ENCODE measurements around the gene HLCS.
"Not testable (repeated sequence)": the region's sequence is repeated elsewhere in the genome, so short reads cannot be mapped to it uniquely, and the experiment has no call there.

The HLCS gene

GRCh38 chr21:36999131-36999898 is 32.8 kb upstream of the HLCS start:
- H3K4me1 ChIP-seq (ENCODE audit: control insufficient read depth, insufficient read depth, low read length), result no peaks in the 10 kb centered on the region
- DNase-seq (ENCODE audit: low read depth, low spot score), result no peak
- H3K4me3 ChIP-seq (ENCODE audit: low read length), result no peak overlapping the region
- no peak overlapping the region for H3K27ac ChIP-seq (ENCODE audit: low read length)
- WGBS (ENCODE audit: insufficient coverage, insufficient read length), result no CpG with 5 or more reads among the region's 11 CpGs
- no peaks in the 10 kb centered on the region for H3K9me3 ChIP-seq (ENCODE audit: control insufficient read depth, insufficient read depth, low read length)
- no peaks in the 10 kb centered on the region for H3K36me3 ChIP-seq (ENCODE audit: control insufficient read depth, insufficient read depth, low read length)
- H3K27me3 ChIP-seq (ENCODE audit: control insufficient read depth, insufficient read depth, low read length), result no peaks in the 10 kb centered on the region

- not testable (repeated sequence) for H3K9me3 ChIP-seq (ENCODE audit: control insufficient read depth, insufficient read depth, low read length); H3K4me3 ChIP-seq (ENCODE audit: low read length); H3K36me3 ChIP-seq (ENCODE audit: control insufficient read depth, insufficient read depth, low read length); H3K27ac ChIP-seq (ENCODE audit: low read length); DNase-seq (ENCODE audit: low read depth, low spot score); H3K4me1 ChIP-seq (ENCODE audit: control insufficient read depth, insufficient read depth, low read length); H3K27me3 ChIP-seq (ENCODE audit: control insufficient read depth, insufficient read depth, low read length)
- WGBS (ENCODE audit: insufficient coverage, insufficient read length), result no CpG with 5 or more reads among the region's 12 CpGs
Observed at GRCh38 chr21:36995285-36995684, 28.8 kb upstream of the HLCS start.

GRCh38 chr21:36994501-36995158 is 28.2 kb upstream of the HLCS start:
- no peaks in the 10 kb centered on the region; the same call in none of the 2 replicates for H3K4me1 ChIP-seq (ENCODE audit: control insufficient read depth, insufficient read depth, low read length)
- H3K27ac ChIP-seq (ENCODE audit: low read length), result no peak overlapping the region
- no peak overlapping the region for H3K4me3 ChIP-seq (ENCODE audit: low read length)
- no CpG with 5 or more reads among the region's 38 CpGs for WGBS (ENCODE audit: insufficient coverage, insufficient read length)
- H3K9me3 ChIP-seq (ENCODE audit: control insufficient read depth, insufficient read depth, low read length), result no peaks in the 10 kb centered on the region
- H3K36me3 ChIP-seq (ENCODE audit: control insufficient read depth, insufficient read depth, low read length), result no peaks in the 10 kb centered on the region
- no peak for DNase-seq (ENCODE audit: low read depth, low spot score)
- H3K27me3 ChIP-seq (ENCODE audit: control insufficient read depth, insufficient read depth, low read length), result no peaks in the 10 kb centered on the region

GRCh38 chr21:36992671-36993070 is 26.2 kb upstream of the HLCS start:
- Histone ChIP-seq H3K27me3 (ENCODE audit: control insufficient read depth, insufficient read depth, low read length) (no peaks in the 10 kb centered on the region), H3K36me3 (ENCODE audit: control insufficient read depth, insufficient read depth, low read length) (no peaks in the 10 kb centered on the region)
- no CpG with 5 or more reads among the region's 7 CpGs for WGBS (ENCODE audit: insufficient coverage, insufficient read length)

GRCh38 chr21:36990508-36991205 is 24.2 kb upstream of the HLCS start:
- no CpG with 5 or more reads among the region's 21 CpGs for WGBS (ENCODE audit: insufficient coverage, insufficient read length)
- Histone ChIP-seq H3K36me3 (ENCODE audit: control insufficient read depth, insufficient read depth, low read length) (no peaks in the 10 kb centered on the region), H3K9me3 (ENCODE audit: control insufficient read depth, insufficient read depth, low read length) (no peaks in the 10 kb centered on the region), H3K4me1 (ENCODE audit: control insufficient read depth, insufficient read depth, low read length) (no peaks in the 10 kb centered on the region; the same call in none of the 2 replicates), H3K27me3 (ENCODE audit: control insufficient read depth, insufficient read depth, low read length) (no peaks in the 10 kb centered on the region), H3K4me3 (ENCODE audit: low read length) (peak overlapping the region; percentile 50; the same call in 1 of the 2 replicates), H3K27ac (ENCODE audit: low read length) (no peak overlapping the region)
- no peak for DNase-seq (ENCODE audit: low read depth, low spot score)

More at GRCh38 chr21:36992671-36993070, 26.2 kb upstream of the HLCS start:
- DNase-seq (ENCODE audit: low read depth, low spot score), result no peak
- no peaks in the 10 kb centered on the region for H3K9me3 ChIP-seq (ENCODE audit: control insufficient read depth, insufficient read depth, low read length)
- no peak overlapping the region for H3K4me3 ChIP-seq (ENCODE audit: low read length)
- H3K4me1 ChIP-seq (ENCODE audit: control insufficient read depth, insufficient read depth, low read length), result no peaks in the 10 kb centered on the region; the same call in none of the 2 replicates
- no peak overlapping the region for H3K27ac ChIP-seq (ENCODE audit: low read length)

- DNase-seq (ENCODE audit: low read depth, low spot score), result no peak
- H3K36me3 ChIP-seq (ENCODE audit: control insufficient read depth, insufficient read depth, low read length), result no peaks in the 10 kb centered on the region
- no CpG with 5 or more reads among the region's 97 CpGs for WGBS (ENCODE audit: insufficient coverage, insufficient read length)
- no peaks in the 10 kb centered on the region for H3K27me3 ChIP-seq (ENCODE audit: control insufficient read depth, insufficient read depth, low read length)
- H3K27ac ChIP-seq (ENCODE audit: low read length), result no peak overlapping the region
- no peaks in the 10 kb centered on the region for H3K9me3 ChIP-seq (ENCODE audit: control insufficient read depth, insufficient read depth, low read length)
- peak overlapping the region; percentile 50; the same call in 1 of the 2 replicates for H3K4me3 ChIP-seq (ENCODE audit: low read length)
- H3K4me1 ChIP-seq (ENCODE audit: control insufficient read depth, insufficient read depth, low read length), result no peaks in the 10 kb centered on the region; the same call in none of the 2 replicates
Observed at GRCh38 chr21:36989699-36990507, 23.4 kb upstream of the HLCS start.

- no CpG with 5 or more reads among the region's 22 CpGs for WGBS (ENCODE audit: insufficient coverage, insufficient read length)
- H3K36me3 ChIP-seq (ENCODE audit: control insufficient read depth, insufficient read depth, low read length); H3K9me3 ChIP-seq (ENCODE audit: control insufficient read depth, insufficient read depth, low read length); DNase-seq (ENCODE audit: low read depth, low spot score); H3K27me3 ChIP-seq (ENCODE audit: control insufficient read depth, insufficient read depth, low read length); H3K27ac ChIP-seq (ENCODE audit: low read length); H3K4me1 ChIP-seq (ENCODE audit: control insufficient read depth, insufficient read depth, low read length): not testable (repeated sequence)
- H3K4me3 ChIP-seq (ENCODE audit: low read length), result peak overlapping the region; percentile 50; the same call in 1 of the 2 replicates
Observed at GRCh38 chr21:36989199-36989698, 22.8 kb upstream of the HLCS start.

- Histone ChIP-seq H3K9me3 (ENCODE audit: control insufficient read depth, insufficient read depth, low read length) (no peaks in the 10 kb centered on the region), H3K4me3 (ENCODE audit: low read length) (no peak overlapping the region), H3K4me1 (ENCODE audit: control insufficient read depth, insufficient read depth, low read length) (no peaks in the 10 kb centered on the region; the same call in none of the 2 replicates), H3K27ac (ENCODE audit: low read length) (no peak overlapping the region), H3K36me3 (ENCODE audit: control insufficient read depth, insufficient read depth, low read length) (no peaks in the 10 kb centered on the region), H3K27me3 (ENCODE audit: control insufficient read depth, insufficient read depth, low read length) (no peaks in the 10 kb centered on the region)
- no peak for DNase-seq (ENCODE audit: low read depth, low spot score)
- WGBS (ENCODE audit: insufficient coverage, insufficient read length), result no CpG with 5 or more reads among the region's 4 CpGs
Observed at GRCh38 chr21:36988536-36988935, 22.1 kb upstream of the HLCS start.

- Histone ChIP-seq H3K4me1 (ENCODE audit: control insufficient read depth, insufficient read depth, low read length) (no peaks in the 10 kb centered on the region; the same call in none of the 2 replicates), H3K4me3 (ENCODE audit: low read length) (no peak overlapping the region), H3K9me3 (ENCODE audit: control insufficient read depth, insufficient read depth, low read length) (no peaks in the 10 kb centered on the region), H3K36me3 (ENCODE audit: control insufficient read depth, insufficient read depth, low read length) (no peaks in the 10 kb centered on the region), H3K27me3 (ENCODE audit: control insufficient read depth, insufficient read depth, low read length) (no peaks in the 10 kb centered on the region), H3K27ac (ENCODE audit: low read length) (no peak overlapping the region)
- DNase-seq (ENCODE audit: low read depth, low spot score), result no peak
Observed at GRCh38 chr21:36987845-36988244, 21.4 kb upstream of the HLCS start.

Data from iPS DF 6.9 (cell line).